PFSK-1 (cell line): Measurements from ENCODE around the gene AIRE.

Experiments used
- FOXP2 ChIP-seq: optimal IDR thresholded peaks from 2 replicates; pipeline ENCODE3; 2011; ENCODE audit warnings: borderline replicate concordance, control low read depth, inconsistent platforms; ENCODE audit not compliant: insufficient read depth; ENCODE audit errors: extremely low read length, extremely low read depth
- POLR2AphosphoS5 ChIP-seq: IDR thresholded peaks from 2 replicates; pipeline ENCODE4 v1.6.1; 2012; ENCODE audit warnings: low read depth, mild to moderate bottlenecking, control low read depth, low read length, moderate library complexity
- REST ChIP-seq, 2 experiments: IDR thresholded peaks; 2 replicates each; pipeline versions ENCODE4 v1.6.1 to v1.8.0; 2011 to 2012; ENCODE audit warnings: low read depth in 2 of 2, low read length in 2 of 2, control low read depth in 1 of 2, inconsistent platforms in 1 of 2, mild to moderate bottlenecking in 1 of 2, moderate library complexity in 1 of 2; ENCODE audit not compliant: insufficient read depth in 1 of 2
- SIN3A ChIP-seq: IDR thresholded peaks from 2 replicates; pipeline ENCODE4 v1.6.1; 2012; ENCODE audit warnings: mild to moderate bottlenecking, low read length, moderate library complexity, borderline replicate concordance; ENCODE audit not compliant: insufficient read depth
- TAF1 ChIP-seq: IDR thresholded peaks from 2 replicates; pipeline ENCODE4 v1.6.1; 2012; ENCODE audit warnings: low read length, control low read depth, borderline replicate concordance; ENCODE audit not compliant: insufficient read depth

AIRE gene

DNA sequence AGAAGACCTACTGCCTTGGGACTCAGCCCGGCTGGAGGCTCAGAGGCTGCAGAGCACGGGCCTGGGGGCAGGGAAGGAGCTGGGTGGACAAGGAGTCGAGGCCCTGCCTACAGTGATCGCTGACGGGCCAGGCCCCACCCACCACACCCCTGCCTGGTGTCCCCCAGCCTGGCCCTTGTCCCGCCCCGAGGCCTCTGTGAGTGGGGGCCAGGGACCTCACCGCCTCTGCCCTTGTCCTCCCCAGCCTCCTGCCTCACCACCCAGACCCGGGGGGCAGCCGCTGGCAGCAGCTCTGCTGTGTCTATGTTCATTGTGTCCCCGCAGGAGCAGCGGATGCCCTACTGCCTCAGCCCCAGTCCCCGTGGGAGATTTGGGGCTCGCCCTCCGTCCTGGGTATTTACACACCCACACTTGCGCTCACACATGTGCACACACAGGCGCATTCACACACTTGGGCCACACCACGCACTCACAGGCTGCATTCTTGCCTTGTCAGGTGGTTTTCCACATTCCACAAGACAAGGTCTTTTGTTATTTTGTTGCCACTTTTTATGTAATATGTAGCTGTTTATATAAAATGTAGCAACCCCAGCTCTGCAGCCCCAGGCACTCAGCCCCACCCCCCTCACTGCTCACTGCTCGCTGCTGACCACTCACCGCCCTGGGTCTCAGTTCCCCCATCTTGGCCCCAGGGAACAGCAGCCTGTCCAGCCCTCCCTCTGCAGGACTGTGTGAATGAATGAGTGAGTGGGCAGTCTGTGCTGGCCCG, 21.4 kb downstream of the AIRE start:
- TF ChIP-seq REST (IDR thresholded peaks at IDR 0.05; ENCODE audit: insufficient read depth in 1 of 2, low read depth in 2 of 2, low read length in 2 of 2) (no peak), POLR2AphosphoS5 (no peak), SIN3A (no peak), FOXP2 (no peak), TAF1 (no peak)

DNA sequence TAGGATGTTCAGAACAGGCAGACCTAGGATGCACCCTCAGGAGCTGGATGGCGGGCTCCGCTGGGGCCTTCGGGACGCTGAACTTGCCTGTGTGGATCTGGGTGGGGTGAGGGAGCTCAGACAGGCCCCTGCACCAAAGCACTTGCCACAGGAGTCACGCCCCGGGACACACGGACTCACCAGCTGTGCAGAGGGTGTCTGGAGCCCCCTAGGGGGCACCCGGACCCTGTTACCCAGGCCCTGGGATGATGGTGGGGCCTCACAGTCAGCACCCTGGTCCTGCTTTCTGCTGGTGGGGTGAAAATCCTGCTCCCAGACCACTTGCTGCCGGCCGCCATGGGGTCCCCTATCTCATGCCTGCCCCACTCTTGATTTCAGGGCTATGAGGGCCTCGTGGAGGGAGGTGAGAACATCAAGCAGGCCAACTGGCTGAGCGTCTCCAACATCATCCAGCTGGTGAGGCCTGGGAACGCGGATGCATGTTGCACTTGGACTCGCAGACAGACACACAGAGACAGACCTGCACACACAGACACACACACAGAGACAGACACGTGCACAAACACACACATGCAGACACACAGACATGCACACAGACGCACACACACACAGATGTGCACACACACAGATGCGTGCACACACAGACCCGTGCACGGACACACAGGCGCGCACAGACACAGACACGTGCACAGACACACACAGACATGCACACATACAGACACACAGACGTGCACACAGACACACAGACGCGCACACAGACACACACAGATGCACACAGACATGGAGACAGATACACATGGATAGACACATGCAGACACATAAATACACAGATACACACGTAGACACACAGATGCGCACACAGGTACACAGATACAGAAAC, 25.2 kb downstream of the AIRE start:
- TF ChIP-seq TAF1 (no peak), FOXP2 (no peak), SIN3A (no peak), REST (IDR thresholded peaks at IDR 0.05; ENCODE audit: insufficient read depth in 1 of 2, low read depth in 2 of 2, low read length in 2 of 2) (no peak), POLR2AphosphoS5 (no peak)

DNA sequence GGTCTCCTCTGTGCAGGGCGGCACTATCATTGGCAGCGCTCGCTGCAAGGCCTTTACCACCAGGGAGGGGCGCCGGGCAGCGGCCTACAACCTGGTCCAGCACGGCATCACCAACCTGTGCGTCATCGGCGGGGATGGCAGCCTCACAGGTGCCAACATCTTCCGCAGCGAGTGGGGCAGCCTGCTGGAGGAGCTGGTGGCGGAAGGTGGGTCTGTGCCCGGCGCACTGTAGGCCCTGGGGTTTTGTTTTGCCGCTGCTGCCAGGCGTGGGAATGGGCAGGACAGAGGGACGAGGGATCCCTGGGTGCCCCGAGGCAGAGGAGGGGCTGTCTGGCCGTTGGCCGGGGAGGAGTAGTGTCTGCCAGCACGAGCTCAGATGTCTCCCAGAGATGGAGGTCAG, 26.4 kb downstream of the AIRE start:
- TF ChIP-seq SIN3A, result no peak
- TF ChIP-seq TAF1, result no peak
- TF ChIP-seq POLR2AphosphoS5, result no peak
- no peak for TF ChIP-seq REST (IDR thresholded peaks at IDR 0.05; ENCODE audit: insufficient read depth in 1 of 2, low read depth in 2 of 2, low read length in 2 of 2)
- no peak for TF ChIP-seq FOXP2

DNA sequence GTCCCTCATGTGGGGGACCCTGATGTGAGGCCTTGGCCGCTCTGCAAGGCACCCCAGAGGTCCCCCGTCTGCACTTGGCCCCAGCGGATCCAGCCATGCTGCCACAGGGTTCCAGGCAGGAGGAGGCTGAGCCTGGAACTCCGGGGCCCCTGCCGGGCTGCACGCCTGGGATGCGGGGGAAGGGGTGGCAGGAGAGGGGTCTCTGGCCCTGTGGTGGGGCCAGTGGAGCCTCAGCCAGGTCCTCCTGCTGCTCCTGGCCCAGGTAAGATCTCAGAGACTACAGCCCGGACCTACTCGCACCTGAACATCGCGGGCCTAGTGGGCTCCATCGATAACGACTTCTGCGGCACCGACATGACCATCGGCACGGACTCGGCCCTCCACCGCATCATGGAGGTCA, 27.0 kb downstream of the AIRE start:
- TF ChIP-seq SIN3A (no peak), POLR2AphosphoS5 (no peak), TAF1 (no peak), REST (IDR thresholded peaks at IDR 0.05; ENCODE audit: insufficient read depth in 1 of 2, low read depth in 2 of 2, low read length in 2 of 2) (no peak), FOXP2 (no peak)
